GM21390 (cell line): ENCODE data around the gene SLC2A6.
A peak's percentile ranks its signal among the peaks of the same experiment; 100 is the strongest.
"Not testable (repeated sequence)": the region's sequence is repeated elsewhere in the genome, so short reads cannot be mapped to it uniquely, and the experiment has no call there.

Source experiments
- ATAC-seq: cut with Tn5 transposase; IDR thresholded peaks from one replicate; pipeline ENCODE4 v1.9.1; 2021; ENCODE audit not compliant: unreplicated experiment

SLC2A6 gene

DNA sequence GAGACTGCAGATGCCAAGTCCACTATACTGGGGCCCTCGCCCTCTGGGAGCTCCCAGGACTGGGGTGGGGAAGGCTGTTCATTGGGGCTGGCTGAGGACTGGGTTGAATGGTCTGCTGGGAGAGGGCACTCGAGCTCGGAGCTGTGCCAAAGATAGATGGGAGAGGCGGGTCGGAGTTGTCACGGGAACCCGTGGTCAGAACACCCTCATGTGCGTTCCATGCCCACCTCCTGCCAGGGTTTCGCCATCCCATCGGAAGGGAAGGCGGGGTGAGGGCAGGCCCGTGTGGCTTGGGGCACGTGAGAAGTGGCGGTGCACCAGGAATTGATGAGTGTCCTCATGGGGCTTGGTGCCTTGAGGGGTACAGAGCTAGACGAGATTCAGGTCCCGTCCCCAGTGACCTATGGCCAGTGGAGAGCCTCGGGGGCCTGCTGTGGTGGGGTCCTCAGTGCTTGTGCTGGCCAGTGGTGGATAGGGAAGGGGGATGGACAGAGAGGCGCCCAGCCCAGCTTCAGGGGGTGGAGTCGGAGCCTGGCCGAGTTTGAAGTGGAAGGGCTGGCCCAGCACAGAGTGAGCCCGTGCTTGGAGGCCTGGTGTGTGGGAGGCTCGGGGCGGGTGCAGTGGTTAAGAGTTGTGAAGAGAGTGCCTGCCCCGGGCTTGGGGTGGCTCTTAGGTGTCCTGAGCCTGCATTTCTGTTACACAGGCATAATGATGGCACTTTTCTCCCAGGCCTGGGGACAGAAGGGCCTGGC, 14.9 kb downstream of the SLC2A6 start:
- no peak for ATAC-seq

DNA sequence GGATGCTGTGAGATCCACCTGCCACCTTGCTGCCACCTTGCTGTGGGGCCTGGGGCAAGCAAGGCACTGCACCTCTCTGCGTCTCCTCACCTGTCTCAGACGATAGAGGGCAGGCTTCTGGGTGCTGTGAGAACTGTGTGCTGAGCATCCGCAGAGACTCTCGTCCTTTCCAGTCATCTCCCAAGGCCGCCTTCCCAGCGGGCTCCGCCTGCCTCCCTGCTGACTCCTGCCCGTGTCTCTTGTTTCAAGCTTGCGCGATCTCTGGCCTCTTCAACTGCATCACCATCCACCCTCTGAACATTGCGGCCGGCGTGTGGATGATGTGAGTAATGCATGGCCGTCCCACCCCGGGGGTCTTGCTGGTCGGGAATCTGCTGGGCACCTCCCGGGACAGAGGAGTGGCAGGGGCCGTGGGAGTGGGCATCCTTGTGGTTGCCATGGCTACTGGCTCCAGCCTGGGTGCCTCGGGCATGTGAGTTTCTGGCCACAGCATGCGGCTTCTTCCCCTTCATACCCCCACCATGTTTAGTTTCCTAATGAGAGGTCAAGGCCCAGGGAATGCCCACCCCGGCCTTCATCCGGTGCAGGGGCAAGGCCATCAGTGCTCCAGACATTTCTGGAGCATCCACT, 15.6 kb downstream of the SLC2A6 start:
- no peak for ATAC-seq

GRCh38 chr9:133461975-133462374, 16.9 kb downstream of the SLC2A6 start:
- no peak for ATAC-seq

GRCh38 chr9:133460405-133461175, 18.3 kb downstream of the SLC2A6 start:
- peak; percentile 27 for ATAC-seq

DNA sequence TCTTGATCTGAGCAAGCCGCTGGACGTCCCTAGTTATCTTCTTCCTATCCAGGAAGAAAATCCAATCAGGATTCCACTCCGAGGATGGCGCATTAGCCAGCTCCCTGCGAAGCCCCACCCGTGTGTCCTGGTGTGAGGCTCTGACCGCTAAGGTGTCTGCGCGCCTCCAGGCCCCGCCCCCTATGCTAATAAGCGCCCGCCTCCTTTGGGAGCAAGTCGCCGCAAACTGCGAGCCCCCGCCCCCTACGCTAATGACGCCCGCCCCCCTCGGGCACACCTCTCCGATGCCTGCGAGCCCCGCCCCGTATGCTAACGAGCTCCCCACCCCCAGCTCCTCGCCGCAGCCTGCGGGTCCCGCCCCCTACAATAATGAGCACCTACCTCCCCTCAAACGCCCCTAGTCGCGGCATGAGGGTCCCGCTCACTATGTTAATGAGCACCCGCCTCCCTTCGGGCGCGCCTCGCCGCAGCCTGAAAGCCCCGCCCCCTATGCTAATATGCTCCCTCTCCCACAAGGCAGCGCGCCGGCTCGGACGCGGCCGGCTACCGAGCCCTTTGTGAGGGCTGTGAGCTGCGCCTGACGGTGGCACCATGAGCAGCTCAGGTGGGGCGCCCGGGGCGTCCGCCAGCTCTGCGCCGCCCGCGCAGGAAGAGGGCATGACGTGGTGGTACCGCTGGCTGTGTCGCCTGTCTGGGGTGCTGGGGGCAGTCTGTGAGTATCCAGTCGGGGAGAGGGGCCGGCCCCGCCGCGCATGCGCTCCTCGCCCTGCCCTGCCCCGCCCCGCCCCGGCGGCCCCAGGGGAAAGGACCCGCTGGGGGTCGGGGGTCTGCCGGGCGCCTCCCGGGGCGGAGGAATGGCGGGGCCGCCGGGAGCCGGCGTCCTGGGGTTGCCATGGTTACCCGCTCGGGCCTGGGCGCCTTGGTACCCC, 19.2 kb downstream of the SLC2A6 start, which contains the start of gene CACFD1:
TSS of gene CACFD1 (plus strand) at position 503 of the 929 bp plus-strand sequence. CDS start at position 592, 89 bp downstream.
- ATAC-seq = peak; percentile 74

GRCh38 chr9:133458643-133459312, 20.1 kb downstream of the SLC2A6 start:
- no peak for ATAC-seq

DNA sequence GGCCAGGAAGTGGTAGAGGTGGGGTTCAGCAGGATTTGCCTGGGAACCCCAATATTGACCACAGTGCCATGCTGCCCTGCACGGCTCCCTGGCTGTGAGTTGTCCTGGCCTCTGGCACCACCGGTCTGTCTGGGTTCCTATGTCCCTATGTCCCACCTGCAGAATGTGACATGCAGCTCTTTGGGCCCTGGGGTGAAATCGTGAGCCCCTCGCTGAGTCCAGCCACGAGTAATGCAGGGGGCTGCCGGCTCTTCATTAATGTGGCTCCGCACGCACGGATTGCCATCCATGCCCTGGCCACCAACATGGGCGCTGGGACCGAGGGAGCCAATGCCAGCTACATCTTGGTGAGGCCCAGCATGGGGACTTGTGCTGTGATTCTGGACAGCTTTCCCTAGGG, 21.2 kb downstream of the SLC2A6 start:
- no peak for ATAC-seq

DNA sequence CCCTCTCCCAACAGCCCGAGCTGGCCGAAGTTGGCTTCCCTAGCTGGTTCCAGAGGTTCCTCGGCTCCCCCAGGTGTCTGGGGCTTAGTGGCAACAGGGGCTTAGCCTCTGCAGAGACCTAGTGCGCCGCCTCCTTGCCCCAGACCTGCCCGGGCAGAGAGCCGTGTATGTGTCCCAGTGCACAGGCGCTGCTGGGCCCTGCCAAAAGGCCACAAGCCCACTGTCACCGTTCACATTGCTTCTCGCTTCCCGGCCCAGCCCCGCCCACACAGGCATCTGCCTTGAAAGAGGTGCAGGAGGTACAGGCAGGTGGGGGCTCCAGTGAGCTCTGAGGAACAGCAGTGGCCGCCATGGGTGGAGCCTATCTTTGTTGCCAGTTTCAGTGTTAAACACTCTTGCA, 21.7 kb downstream of the SLC2A6 start:
- no peak for ATAC-seq

- ATAC-seq = no peak
Measured at GRCh38 chr9:133456409-133456808, 22.5 kb downstream of the SLC2A6 start.

DNA sequence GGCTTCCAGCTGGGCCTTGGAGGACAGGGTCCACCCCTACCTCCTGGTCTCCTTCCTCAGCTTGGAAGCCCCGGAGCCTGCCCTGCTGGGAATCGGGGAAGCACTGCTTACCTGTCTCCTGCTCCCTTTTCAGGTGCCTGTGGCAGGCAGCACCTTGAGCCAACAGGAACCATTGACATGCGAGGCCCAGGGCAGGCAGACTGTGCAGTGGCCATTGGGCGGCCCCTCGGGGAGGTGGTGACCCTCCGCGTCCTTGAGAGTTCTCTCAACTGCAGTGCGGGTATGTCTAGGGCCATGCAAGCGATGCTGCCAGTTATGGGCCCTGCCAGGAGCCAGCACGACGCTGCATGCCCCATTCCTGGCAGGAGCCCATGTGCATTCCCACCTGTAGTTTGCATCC, 23.0 kb downstream of the SLC2A6 start:
- ATAC-seq = no peak

DNA sequence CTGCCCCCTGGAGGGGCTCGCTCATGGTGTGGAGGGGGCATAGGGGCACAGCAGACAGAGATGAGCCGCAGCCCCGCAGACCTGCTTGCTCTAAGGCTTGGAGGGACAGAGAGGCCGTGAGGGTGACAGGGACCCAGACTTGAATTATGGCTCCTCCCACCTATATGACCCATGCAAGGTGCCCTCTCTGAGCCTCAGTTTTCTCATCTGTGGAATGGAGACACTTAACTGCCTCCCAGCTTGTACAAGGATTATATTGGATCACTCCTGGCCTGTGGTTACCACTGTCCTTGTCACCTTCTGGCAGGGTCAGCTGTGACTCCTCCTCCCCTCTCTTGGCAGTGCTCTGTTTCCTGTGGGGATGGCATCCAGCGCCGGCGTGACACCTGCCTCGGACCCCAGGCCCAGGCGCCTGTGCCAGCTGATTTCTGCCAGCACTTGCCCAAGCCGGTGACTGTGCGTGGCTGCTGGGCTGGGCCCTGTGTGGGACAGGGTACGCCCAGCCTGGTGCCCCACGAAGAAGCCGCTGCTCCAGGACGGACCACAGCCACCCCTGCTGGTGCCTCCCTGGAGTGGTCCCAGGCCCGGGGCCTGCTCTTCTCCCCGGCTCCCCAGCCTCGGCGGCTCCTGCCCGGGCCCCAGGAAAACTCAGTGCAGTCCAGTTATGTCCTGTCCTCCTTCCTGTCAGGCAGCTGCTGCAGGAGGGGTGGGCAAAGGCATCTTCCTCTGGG, 23.8 kb downstream of the SLC2A6 start:
- no peak for ATAC-seq

DNA sequence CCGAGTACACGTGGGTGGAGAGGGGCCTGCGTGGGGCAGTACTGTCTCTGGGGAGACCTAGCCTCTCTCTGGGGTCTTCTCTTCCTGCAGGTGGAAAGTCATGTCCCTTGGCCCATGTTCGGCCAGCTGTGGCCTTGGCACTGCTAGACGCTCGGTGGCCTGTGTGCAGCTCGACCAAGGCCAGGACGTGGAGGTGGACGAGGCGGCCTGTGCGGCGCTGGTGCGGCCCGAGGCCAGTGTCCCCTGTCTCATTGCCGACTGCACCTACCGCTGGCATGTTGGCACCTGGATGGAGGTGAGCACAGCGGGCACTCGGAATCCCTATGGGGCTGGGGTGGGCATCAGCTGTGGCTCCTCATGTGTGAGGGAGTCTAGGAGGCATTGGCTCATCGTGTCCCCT, 24.6 kb downstream of the SLC2A6 start:
- no peak for ATAC-seq

DNA sequence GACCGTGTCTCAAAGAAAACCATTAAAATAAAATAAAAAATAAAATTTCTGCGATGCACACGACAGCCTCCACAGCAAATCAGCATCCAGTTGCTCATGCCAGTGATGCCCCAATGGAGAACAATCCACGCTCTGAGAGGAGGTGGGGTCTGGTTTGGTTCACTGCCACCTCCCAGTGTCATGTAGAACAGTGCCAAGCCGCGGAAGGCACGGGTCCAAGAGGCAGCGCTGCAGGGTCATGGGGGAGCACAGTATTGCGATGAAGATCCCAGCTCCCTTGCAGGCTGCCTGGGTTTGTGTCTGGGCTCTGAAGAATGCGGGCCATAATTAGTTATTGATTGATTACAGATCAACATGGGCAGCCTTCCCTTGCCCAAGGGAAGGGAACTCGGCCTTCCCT, 25.2 kb downstream of the SLC2A6 start:
- ATAC-seq = no peak

- no peak for ATAC-seq
Measured at GRCh38 chr9:133452562-133452961, 26.3 kb downstream of the SLC2A6 start.

DNA sequence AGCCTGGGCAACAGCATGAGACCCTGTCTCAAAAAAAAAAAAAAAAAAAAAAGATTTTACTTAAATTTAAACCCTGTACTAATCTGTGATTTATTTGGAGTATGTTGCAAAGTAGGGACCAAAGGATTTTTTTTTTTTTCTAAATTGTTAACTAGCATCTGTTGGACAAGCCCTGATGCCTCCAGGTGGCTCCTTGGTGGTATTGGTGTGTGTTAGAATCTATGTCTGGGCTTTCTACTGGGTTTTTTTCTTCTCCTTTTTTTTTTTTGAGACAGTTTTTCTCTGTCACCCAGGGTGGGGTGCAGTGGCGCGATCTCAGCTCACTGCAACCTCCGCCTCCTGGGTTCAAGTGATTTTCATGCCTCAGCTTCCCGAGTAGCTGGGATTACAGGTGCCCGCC, 27.0 kb downstream of the SLC2A6 start:
- ATAC-seq = not testable (repeated sequence)

GRCh38 chr9:133449760-133450159, 29.1 kb downstream of the SLC2A6 start:
- no peak for ATAC-seq

DNA sequence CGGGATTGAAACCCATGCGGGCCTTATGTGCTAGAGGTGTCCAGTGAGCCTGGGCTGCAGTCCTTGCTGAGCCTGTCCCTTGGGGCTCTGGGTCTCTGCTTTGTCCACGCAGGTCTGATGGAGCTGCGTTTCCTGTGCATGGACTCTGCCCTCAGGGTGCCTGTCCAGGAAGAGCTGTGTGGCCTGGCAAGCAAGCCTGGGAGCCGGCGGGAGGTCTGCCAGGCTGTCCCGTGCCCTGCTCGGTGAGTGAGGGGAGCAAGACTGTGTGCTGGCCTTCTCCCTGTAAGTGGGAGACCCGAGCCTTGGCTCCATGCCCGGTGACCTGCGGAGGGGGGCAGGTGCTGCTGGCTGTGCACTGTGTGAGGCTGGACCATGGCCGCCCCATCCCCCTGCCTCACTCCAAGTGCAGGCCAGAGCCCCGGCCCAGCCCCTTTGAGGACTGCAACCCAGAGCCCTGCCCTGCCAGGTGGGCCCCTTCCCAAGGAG, 30.4 kb downstream of the SLC2A6 start:
- ATAC-seq = no peak

DNA sequence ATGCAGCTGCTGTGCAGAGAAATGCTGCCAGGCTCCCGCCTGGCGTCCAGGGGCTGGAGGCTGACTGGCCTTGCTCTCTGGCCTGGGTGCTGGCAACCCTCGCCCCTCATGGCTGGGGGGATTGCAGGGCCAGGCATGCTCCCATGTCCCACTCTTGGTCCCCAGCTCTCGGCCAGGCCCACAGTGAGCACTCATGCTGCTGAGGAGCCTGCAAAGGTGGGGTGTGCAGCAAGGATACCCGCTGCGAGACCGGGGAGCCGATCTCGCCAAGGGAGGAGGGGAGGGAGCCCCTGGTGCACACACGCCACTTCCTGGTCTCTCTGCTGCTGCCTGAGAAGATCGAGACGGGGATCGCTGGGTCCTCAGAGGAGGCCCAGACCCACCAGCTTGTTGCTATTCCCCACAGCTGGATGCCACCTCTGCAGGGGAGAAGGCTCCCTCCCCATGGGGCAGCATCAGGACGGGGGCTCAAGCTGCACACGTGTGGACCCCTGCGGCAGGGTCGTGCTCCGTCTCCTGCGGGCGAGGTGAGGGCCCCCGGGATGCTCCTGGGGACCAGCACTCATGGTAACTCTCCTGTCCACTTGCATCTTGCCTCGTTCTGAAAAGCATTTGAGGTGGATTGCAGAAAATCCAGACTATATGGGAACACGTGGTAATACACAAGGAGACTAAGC, 33.5 kb downstream of the SLC2A6 start:
- no peak for ATAC-seq

- no peak for ATAC-seq
Measured at GRCh38 chr9:133443982-133444381, 34.9 kb downstream of the SLC2A6 start.
